Glutamatergic neuron (in vitro differentiated cells): Measurements from ENCODE around the gene PSMB10. TPM values are rescaled to one million over a fixed set of nuclear protein-coding genes. Genes with fewer than 3 reads are reported as not detected.
"Not testable (repeated sequence)": the region's sequence is repeated elsewhere in the genome, so short reads cannot be mapped to it uniquely, and the experiment has no call there.

Source experiments
- DNase-seq: peaks from one replicate; pipeline ENCODE4 v3.0.0; 2022
- H3K27ac Mint-ChIP-seq: one replicate; pipeline ENCODE4 v1.8.0; 2020; ENCODE audit warnings: mild to moderate bottlenecking, mixed read lengths, inconsistent platforms; ENCODE audit not compliant: unreplicated experiment
- H3K27me3 Mint-ChIP-seq: one replicate; pipeline ENCODE4 v1.8.0; 2020; ENCODE audit warnings: mild to moderate bottlenecking, moderate library complexity, mixed read lengths, inconsistent platforms; ENCODE audit not compliant: unreplicated experiment
- H3K36me3 Mint-ChIP-seq: one replicate; pipeline ENCODE4 v1.8.0; 2020; ENCODE audit warnings: mild to moderate bottlenecking, mixed read lengths, inconsistent platforms; ENCODE audit not compliant: unreplicated experiment
- H3K4me1 Mint-ChIP-seq: one replicate; pipeline ENCODE4 v1.8.0; 2020; ENCODE audit warnings: mild to moderate bottlenecking, low read depth, mixed read lengths, inconsistent platforms; ENCODE audit not compliant: unreplicated experiment
- H3K4me3 Mint-ChIP-seq: one replicate; pipeline ENCODE4 v1.8.0; 2020; ENCODE audit warnings: mild to moderate bottlenecking, mixed read lengths, inconsistent platforms; ENCODE audit not compliant: unreplicated experiment
- H3K9me3 Mint-ChIP-seq: one replicate; pipeline ENCODE4 v1.8.0; 2020; ENCODE audit warnings: mild to moderate bottlenecking, moderate library complexity, mixed read lengths, inconsistent platforms; ENCODE audit not compliant: unreplicated experiment
- CTCF ChIP-seq: fragments of 200-600 bp; sonication (generic); IDR thresholded peaks from one replicate; pipeline ENCODE4 v1.5.0; 2021; ENCODE audit not compliant: partially characterized antibody, unreplicated experiment
- total RNA-seq: library from RNA; stranded (reverse); fragmentation: NEBNext Ultra II Directional; extraction: Animal tissue kit (Norgen Biotek cat#: 25700); gene quantifications from one replicate; pipeline ENCODE4 v1.2.1, GENCODE V29; 2021; ENCODE audit not compliant: unreplicated experiment

PSMB10 gene
- total RNA-seq, 1 donor from 2014 or later, result 11.0 TPM

GRCh38 chr16:67941469-67942199 lies 5.0 kb upstream of the PSMB10 start:
- no peak for TF ChIP-seq CTCF
- Mint-ChIP-seq H3K4me1 (peaks cover 5% of the 10 kb centered on the region), H3K27ac (no peak overlapping the region), H3K36me3 (no peaks in the 10 kb centered on the region), H3K4me3 (no peak overlapping the region), H3K27me3 (peaks cover 7% of the 10 kb centered on the region), H3K9me3 (peaks cover 7% of the 10 kb centered on the region)
- DNase-seq, result no peak

GRCh38 chr16:67940446-67941089 lies 3.9 kb upstream of the PSMB10 start:
- H3K36me3 Mint-ChIP-seq, result no peaks in the 10 kb centered on the region
- DNase-seq, result no peak
- H3K4me3 Mint-ChIP-seq, result no peak overlapping the region
- no peak for TF ChIP-seq CTCF
- peaks cover 13% of the 10 kb centered on the region for H3K27me3 Mint-ChIP-seq
- H3K9me3 Mint-ChIP-seq, result peaks cover 9% of the 10 kb centered on the region
- peaks cover 5% of the 10 kb centered on the region for H3K4me1 Mint-ChIP-seq
- H3K27ac Mint-ChIP-seq, result no peak overlapping the region

- no peaks in the 10 kb centered on the region for H3K36me3 Mint-ChIP-seq
- H3K27me3 Mint-ChIP-seq, result peaks cover 18% of the 10 kb centered on the region
- peaks cover 11% of the 10 kb centered on the region for H3K4me1 Mint-ChIP-seq
- H3K4me3 Mint-ChIP-seq, result no peak overlapping the region
- no peak for DNase-seq
- H3K27ac Mint-ChIP-seq, result no peak overlapping the region
- no peak for TF ChIP-seq CTCF
- peaks cover 12% of the 10 kb centered on the region for H3K9me3 Mint-ChIP-seq
These were observed 3.1 kb upstream of the PSMB10 start for GRCh38 chr16:67939507-67940445.

GRCh38 chr16:67937713-67938112 lies 1.1 kb upstream of the PSMB10 start:
- not testable (repeated sequence) for DNase-seq, H3K36me3 Mint-ChIP-seq, H3K4me3 Mint-ChIP-seq, H3K27ac Mint-ChIP-seq
- Mint-ChIP-seq H3K4me1 (peaks cover 13% of the 10 kb centered on the region), H3K27me3 (peaks cover 18% of the 10 kb centered on the region), H3K9me3 (peaks cover 12% of the 10 kb centered on the region)

GRCh38 chr16:67936880-67937605 lies 393 bp upstream of the PSMB10 start:
- no peaks in the 10 kb centered on the region for H3K36me3 Mint-ChIP-seq
- H3K4me3 Mint-ChIP-seq, result peak overlapping the region; percentile 100
- no peak for DNase-seq
- H3K4me1 Mint-ChIP-seq, result peaks cover 13% of the 10 kb centered on the region
- no peak for TF ChIP-seq CTCF
- peak overlapping the region; percentile 52 for H3K27ac Mint-ChIP-seq
- peaks cover 18% of the 10 kb centered on the region for H3K27me3 Mint-ChIP-seq
- H3K9me3 Mint-ChIP-seq, result peaks cover 12% of the 10 kb centered on the region
